H1 (cell line): ENCODE results near the gene MYF5. TPM values are rescaled to one million over a fixed set of nuclear protein-coding genes. Genes with fewer than 3 reads are reported as not detected.

Experiments
- CHD2 ChIP-seq: IDR thresholded peaks from 2 replicates; pipeline ENCODE4 v1.6.1; 2012; ENCODE audit warnings: low read length, improper control_type of control experiment
- TAF1 ChIP-seq: IDR thresholded peaks from 2 replicates; pipeline ENCODE4 v1.6.1; 2011; ENCODE audit warnings: mild to moderate bottlenecking, low read depth, low read length
- YY1 ChIP-seq: IDR thresholded peaks from 2 replicates; pipeline ENCODE4 v1.6.1; 2011; ENCODE audit warnings: low read depth, mild to moderate bottlenecking, low read length
- polyA plus RNA-seq, 7 experiments: library from polyadenylated mRNA; depleted of rRNA in 3 of 7; stranded (reverse) in 5 of 7; unstranded in 2 of 7; fragments of >200 nt in 5 of 7; fragments of 200-250 nt in 2 of 7; gene quantifications; 1 replicate in 5 of 7; 2 replicates in 1 of 7; 4 replicates in 1 of 7; pipeline versions ENCODE4 v1.2.1 to v1.2.3, GENCODE V29; 2011 to 2013; ENCODE audit warnings: missing spikeins in 2 of 7, mixed read lengths in 2 of 7
- total RNA-seq: library from RNA; stranded (reverse); fragmentation: NEBNext Ultra II Directional; extraction: Animal tissue kit (Norgen Biotek cat#: 25700); gene quantifications from 2 replicates; pipeline ENCODE4 v1.2.1, GENCODE V29; 2021
- TF ChIP-seq, protein P1 (sequence below): IDR thresholded peaks from 2 replicates; pipeline ENCODE4 v1.6.1; 2012; ENCODE audit warnings: inconsistent platforms
- TF ChIP-seq, protein P2 (sequence below), 3 experiments: IDR thresholded peaks; 1 replicate in 2 of 3; 2 replicates in 1 of 3; pipeline versions ENCODE4 v1.5.1 to v1.6.1; 2011; ENCODE audit warnings: low read length in 3 of 3, mild to moderate bottlenecking in 3 of 3, inconsistent platforms in 2 of 3, low read depth in 1 of 3, moderate library complexity in 1 of 3; ENCODE audit not compliant: insufficient read depth in 1 of 3; ENCODE audit errors: control extremely low read depth in 1 of 3

Gene MYF5
- total and polyA plus RNA-seq, 2 of the 8 experiments (the other 6 are each of a cell fraction or from before 2014, with no cell fraction given): 0.09 TPM; not detected in 1

DNA sequence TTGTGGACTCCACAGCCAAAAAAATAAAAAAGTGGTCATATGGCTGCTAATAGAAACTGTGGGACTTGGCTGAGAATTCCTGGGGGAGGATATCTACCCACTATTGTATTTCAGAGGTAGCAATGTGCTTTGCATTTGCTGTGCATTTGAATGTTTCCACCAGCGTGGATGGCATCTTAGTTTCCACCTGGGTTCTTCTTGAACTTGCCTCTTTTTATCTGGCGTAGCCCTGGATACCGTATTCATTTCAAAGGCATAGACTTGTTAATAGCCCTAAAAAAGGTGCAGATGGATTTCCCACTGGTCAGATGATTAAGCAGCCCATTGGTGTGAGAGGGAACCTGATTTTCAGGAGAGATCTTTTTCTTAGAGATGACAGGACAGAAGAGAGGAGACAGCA lies 1.9 kb upstream of the MYF5 start (continued):
- TF ChIP-seq CHD2 (no peak), TAF1 (no peak), YY1 (no peak)
- TF ChIP-seq, protein P1, sequence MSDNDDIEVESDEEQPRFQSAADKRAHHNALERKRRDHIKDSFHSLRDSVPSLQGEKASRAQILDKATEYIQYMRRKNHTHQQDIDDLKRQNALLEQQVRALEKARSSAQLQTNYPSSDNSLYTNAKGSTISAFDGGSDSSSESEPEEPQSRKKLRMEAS: no peak
- TF ChIP-seq, protein P2, sequence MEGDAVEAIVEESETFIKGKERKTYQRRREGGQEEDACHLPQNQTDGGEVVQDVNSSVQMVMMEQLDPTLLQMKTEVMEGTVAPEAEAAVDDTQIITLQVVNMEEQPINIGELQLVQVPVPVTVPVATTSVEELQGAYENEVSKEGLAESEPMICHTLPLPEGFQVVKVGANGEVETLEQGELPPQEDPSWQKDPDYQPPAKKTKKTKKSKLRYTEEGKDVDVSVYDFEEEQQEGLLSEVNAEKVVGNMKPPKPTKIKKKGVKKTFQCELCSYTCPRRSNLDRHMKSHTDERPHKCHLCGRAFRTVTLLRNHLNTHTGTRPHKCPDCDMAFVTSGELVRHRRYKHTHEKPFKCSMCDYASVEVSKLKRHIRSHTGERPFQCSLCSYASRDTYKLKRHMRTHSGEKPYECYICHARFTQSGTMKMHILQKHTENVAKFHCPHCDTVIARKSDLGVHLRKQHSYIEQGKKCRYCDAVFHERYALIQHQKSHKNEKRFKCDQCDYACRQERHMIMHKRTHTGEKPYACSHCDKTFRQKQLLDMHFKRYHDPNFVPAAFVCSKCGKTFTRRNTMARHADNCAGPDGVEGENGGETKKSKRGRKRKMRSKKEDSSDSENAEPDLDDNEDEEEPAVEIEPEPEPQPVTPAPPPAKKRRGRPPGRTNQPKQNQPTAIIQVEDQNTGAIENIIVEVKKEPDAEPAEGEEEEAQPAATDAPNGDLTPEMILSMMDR (IDR thresholded peaks at IDR 0.05; ENCODE audit: control extremely low read depth in 1 of 3, insufficient read depth in 1 of 3, low read depth in 1 of 3, low read length in 3 of 3): no peak
